ENCODE data around the gene SH2B3.

SH2B3 gene

DNA sequence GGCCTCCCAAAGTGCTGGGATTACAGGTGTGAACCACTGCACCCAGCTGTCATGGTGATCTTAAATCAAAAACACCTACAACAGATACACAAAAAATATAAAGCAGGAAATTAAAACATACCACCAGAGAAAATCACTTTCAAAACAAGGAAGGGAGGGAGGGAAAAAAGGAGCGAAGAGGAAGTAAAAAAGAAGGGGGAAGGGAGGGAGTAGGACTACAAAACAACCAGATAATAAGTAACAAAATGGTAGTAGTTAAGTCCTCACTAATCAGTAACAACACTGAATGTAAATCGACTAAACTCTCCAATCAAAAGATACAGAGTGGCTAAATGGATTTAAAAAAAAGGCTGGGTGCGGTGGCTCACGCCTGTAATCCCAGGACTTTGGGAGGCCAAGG, 89.0 kb downstream of the SH2B3 start:
- no peak overlapping the region for H3K9ac ChIP-seq (ENCODE audit: low read depth, low read length, poor library complexity, severe bottlenecking)
- H3K79me2 ChIP-seq (ENCODE audit: insufficient read depth, low read length): no peaks in the 10 kb centered on the region
- TF ChIP-seq, protein P1, sequence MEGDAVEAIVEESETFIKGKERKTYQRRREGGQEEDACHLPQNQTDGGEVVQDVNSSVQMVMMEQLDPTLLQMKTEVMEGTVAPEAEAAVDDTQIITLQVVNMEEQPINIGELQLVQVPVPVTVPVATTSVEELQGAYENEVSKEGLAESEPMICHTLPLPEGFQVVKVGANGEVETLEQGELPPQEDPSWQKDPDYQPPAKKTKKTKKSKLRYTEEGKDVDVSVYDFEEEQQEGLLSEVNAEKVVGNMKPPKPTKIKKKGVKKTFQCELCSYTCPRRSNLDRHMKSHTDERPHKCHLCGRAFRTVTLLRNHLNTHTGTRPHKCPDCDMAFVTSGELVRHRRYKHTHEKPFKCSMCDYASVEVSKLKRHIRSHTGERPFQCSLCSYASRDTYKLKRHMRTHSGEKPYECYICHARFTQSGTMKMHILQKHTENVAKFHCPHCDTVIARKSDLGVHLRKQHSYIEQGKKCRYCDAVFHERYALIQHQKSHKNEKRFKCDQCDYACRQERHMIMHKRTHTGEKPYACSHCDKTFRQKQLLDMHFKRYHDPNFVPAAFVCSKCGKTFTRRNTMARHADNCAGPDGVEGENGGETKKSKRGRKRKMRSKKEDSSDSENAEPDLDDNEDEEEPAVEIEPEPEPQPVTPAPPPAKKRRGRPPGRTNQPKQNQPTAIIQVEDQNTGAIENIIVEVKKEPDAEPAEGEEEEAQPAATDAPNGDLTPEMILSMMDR (conservative IDR thresholded peaks at IDR 0.05; ENCODE audit: low read length): no peak
- TF ChIP-seq EZH2phosphoT487 (IDR thresholded peaks at IDR 0.05; ENCODE audit: borderline replicate concordance): no peak
- H3K9me3 ChIP-seq (ENCODE audit: insufficient read depth, low read depth, low read length): no peaks in the 10 kb centered on the region
- no peak overlapping the region for H3K4me3 ChIP-seq (ENCODE audit: low read length, poor library complexity, severe bottlenecking)
- H4K20me1 ChIP-seq (ENCODE audit: insufficient read depth, low read length, poor library complexity, severe bottlenecking): no peaks in the 10 kb centered on the region
- peaks cover 50% of the 10 kb centered on the region; the same call in 1 of the 2 replicates for H3K36me3 ChIP-seq (ENCODE audit: insufficient read depth, low read length)
- no peak overlapping the region for H3K4me2 ChIP-seq (ENCODE audit: low read depth, low read length, poor library complexity, severe bottlenecking)
- no peak overlapping the region for H2AFZ ChIP-seq (ENCODE audit: low read length)
- H3F3A ChIP-seq (ENCODE audit: low read depth): no peaks in the 10 kb centered on the region
- H3K9me2 ChIP-seq (replicated peaks; ENCODE audit: low read depth, low read length): no peaks in the 10 kb centered on the region
- no peaks in the 10 kb centered on the region for H3K27me3 ChIP-seq (ENCODE audit: insufficient read depth, low read length, poor library complexity, severe bottlenecking)
- no peaks in the 10 kb centered on the region for H3K4me1 ChIP-seq (ENCODE audit: insufficient read depth, low read length, poor library complexity, severe bottlenecking)
